ENCODE measurements around the gene RPN1.
"Not testable (repeated sequence)": the region's sequence is repeated elsewhere in the genome, so short reads cannot be mapped to it uniquely, and the experiment has no call there.

RPN1 gene

GRCh38 chr3:128607710-128608048, 42.9 kb downstream of the RPN1 start:
- DNase-seq: no peak

GRCh38 chr3:128606094-128606493, 44.5 kb downstream of the RPN1 start:
- DNase-seq: no peak

- no peak for DNase-seq
Measured at GRCh38 chr3:128605091-128606046, 45.2 kb downstream of the RPN1 start.

- no peak for DNase-seq
Measured at GRCh38 chr3:128603811-128604775, 46.5 kb downstream of the RPN1 start.

- DNase-seq: no peak
Measured at GRCh38 chr3:128603313-128603712, 47.3 kb downstream of the RPN1 start.

- DNase-seq: no peak
Measured at GRCh38 chr3:128598884-128599664, 51.5 kb downstream of the RPN1 start.

- no peak for DNase-seq
Measured at GRCh38 chr3:128597900-128598299, 52.7 kb downstream of the RPN1 start.

- DNase-seq: no peak
Measured at GRCh38 chr3:128592864-128593263, 57.8 kb downstream of the RPN1 start.

GRCh38 chr3:128591738-128592426, 58.7 kb downstream of the RPN1 start:
- DNase-seq: no peak

- DNase-seq: no peak
Measured at GRCh38 chr3:128590948-128591347, 59.7 kb downstream of the RPN1 start.

- not testable (repeated sequence) for DNase-seq
Measured at GRCh38 chr3:128589985-128590384, 60.6 kb downstream of the RPN1 start.

GRCh38 chr3:128588147-128588546, 62.5 kb downstream of the RPN1 start:
- no peak for DNase-seq

GRCh38 chr3:128587391-128587790, 63.2 kb downstream of the RPN1 start:
- DNase-seq: no peak

GRCh38 chr3:128586932-128587331, 63.7 kb downstream of the RPN1 start:
- not testable (repeated sequence) for DNase-seq

GRCh38 chr3:128586391-128586790, 64.2 kb downstream of the RPN1 start:
- not testable (repeated sequence) for DNase-seq

- DNase-seq: no peak
Measured at GRCh38 chr3:128585974-128586373, 64.6 kb downstream of the RPN1 start.

GRCh38 chr3:128585189-128585588, 65.4 kb downstream of the RPN1 start:
- no peak for DNase-seq

GRCh38 chr3:128584412-128585020, 66.1 kb downstream of the RPN1 start:
- no peak for DNase-seq

GRCh38 chr3:128581566-128581965, 69.1 kb downstream of the RPN1 start:
- DNase-seq: no peak

GRCh38 chr3:128579927-128580326, 70.7 kb downstream of the RPN1 start:
- DNase-seq: no peak

GRCh38 chr3:128578346-128578745, 72.3 kb downstream of the RPN1 start:
- DNase-seq: no peak

- no peak for DNase-seq
Measured at GRCh38 chr3:128577711-128578110, 72.9 kb downstream of the RPN1 start.

Measured in activated CD8-positive, alpha-beta memory T cell treated with anti-CD3 and anti-CD28 coated beads for 24 hours (primary cell).